ENCODE data around the gene ZNF536.
"Not testable (repeated sequence)": the region's sequence is repeated elsewhere in the genome, so short reads cannot be mapped to it uniquely, and the experiment has no call there.

ZNF536 gene

DNA sequence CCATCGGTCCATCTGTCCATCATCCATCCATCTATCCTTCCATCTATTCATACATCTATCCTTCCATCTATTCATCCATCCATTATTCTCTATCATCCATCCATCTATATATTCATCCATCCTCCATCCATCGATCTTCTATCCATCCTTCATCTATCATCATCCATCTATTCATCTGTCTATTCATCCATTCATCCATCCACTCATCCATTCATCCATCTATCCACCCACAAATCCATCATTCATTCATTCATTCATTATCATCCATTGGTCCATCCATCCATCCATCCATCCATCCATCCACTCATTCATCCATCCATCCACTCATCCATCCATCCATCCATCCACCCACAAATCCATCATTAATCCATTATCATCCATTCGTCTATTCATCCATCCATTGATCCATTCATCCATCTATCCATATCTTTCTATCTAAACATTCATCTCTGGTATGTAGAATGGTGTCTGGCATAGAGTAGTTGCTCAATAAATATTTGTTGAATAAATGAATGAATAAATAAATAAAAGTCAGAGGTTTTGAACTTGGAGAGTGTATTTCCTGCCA, 36.6 kb downstream of the ZNF536 start:
- in situ Hi-C loops (cut with MboI; ENCODE audit: low sequenced_read_pairs, unreplicated experiment): no loop called here
- no peak for DNase-seq (ENCODE audit: low spot score)
- TF ChIP-seq CTCF (IDR thresholded peaks at IDR 0.05; ENCODE audit: borderline replicate concordance, control extremely low read depth, extremely low read depth, insufficient read depth, missing control alignments): no peak

DNA sequence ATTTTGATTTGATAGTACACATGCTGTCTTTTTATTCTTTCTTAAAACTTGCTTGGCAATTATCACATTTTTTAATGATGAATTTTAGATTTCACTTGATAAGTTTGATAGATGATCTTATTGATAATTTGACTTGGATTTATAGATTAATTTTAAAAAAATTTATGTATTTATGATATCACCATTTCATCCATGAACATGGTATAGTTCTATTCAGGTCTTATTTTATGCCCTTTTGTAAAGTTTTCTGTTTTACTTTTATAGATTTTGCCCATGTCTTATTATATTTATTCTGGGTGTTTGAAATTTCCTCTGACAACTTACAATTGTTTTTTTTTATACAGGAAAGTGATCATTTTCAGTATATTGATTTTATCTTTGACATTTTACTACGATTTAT, 39.5 kb downstream of the ZNF536 start:
- DNase-seq (ENCODE audit: low spot score): no peak
- in situ Hi-C loops (cut with MboI; ENCODE audit: low sequenced_read_pairs, unreplicated experiment): no loop called here
- no peak for TF ChIP-seq CTCF (IDR thresholded peaks at IDR 0.05; ENCODE audit: borderline replicate concordance, control extremely low read depth, extremely low read depth, insufficient read depth, missing control alignments)

DNA sequence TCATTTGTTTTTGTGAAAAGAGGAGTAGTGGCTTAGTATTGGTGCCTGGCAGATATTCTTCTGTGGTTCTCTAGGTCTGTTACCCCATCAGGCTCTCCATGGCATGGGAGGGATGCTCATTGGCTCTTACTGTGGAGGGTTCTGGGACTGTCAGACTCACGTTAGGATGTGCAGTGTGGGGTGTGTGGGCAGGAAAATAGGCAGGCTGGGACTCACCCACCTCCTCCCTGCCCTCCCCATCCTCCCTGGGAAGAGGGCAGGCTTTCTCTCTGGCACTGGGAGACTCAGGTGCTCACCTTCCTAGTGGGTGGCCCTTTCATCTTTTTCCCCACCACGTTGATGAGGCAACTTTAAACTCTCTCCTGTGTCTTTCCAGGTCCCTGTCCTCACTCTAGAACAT, 44.2 kb downstream of the ZNF536 start:
- in situ Hi-C loops (cut with MboI; ENCODE audit: low sequenced_read_pairs, unreplicated experiment): no loop called here
- no peak for DNase-seq (ENCODE audit: low spot score)

GRCh38 chr19:30417166-30417565, 45.0 kb downstream of the ZNF536 start:
- DNase-seq (ENCODE audit: low spot score): not testable (repeated sequence)

More for the DNA sequence above, 44.2 kb downstream of the ZNF536 start:
- TF ChIP-seq CTCF (IDR thresholded peaks at IDR 0.05; ENCODE audit: borderline replicate concordance, control extremely low read depth, extremely low read depth, insufficient read depth, missing control alignments): no peak

DNA sequence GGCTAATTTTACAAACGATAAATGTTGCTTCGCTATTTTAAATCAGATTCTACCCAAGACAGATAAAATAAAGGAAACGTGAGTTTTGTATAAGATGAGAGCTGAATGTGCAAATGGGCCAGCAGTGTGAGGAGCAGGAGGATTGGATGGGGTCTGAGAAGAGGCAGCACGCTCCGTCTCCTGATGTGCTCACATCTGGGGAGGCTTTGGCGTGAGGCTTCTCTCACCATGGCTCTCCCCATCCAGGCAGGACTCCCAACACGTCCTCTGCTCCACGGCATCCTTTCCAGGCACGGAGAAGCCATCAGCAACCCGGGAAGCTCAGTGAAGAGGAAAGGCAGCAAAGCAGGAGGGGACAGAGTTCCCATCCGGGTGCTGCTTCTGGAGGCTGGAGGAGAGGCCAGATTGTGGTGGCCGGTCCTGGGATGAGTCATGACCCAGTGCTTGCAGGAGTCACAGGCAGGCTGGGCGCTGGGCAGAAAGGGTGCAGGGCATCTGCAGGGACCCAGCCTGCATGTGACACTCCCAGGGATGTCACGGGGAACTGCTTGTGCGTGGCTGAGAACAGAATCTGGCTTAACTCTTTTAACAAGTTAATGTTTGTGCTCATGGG, 47.5 kb downstream of the ZNF536 start:
- no peak for DNase-seq (ENCODE audit: low spot score)
- in situ Hi-C loops (cut with MboI; ENCODE audit: low sequenced_read_pairs, unreplicated experiment): no loop called here
- no peak for TF ChIP-seq CTCF (IDR thresholded peaks at IDR 0.05; ENCODE audit: borderline replicate concordance, control extremely low read depth, extremely low read depth, insufficient read depth, missing control alignments)

More at GRCh38 chr19:30417166-30417565, 45.0 kb downstream of the ZNF536 start:
- in situ Hi-C loops (cut with MboI; ENCODE audit: low sequenced_read_pairs, unreplicated experiment): not testable (repeated sequence)

- TF ChIP-seq CTCF (IDR thresholded peaks at IDR 0.05; ENCODE audit: borderline replicate concordance, control extremely low read depth, extremely low read depth, insufficient read depth, missing control alignments): no peak
These were observed 48.1 kb downstream of the ZNF536 start for GRCh38 chr19:30420316-30420715.

DNA sequence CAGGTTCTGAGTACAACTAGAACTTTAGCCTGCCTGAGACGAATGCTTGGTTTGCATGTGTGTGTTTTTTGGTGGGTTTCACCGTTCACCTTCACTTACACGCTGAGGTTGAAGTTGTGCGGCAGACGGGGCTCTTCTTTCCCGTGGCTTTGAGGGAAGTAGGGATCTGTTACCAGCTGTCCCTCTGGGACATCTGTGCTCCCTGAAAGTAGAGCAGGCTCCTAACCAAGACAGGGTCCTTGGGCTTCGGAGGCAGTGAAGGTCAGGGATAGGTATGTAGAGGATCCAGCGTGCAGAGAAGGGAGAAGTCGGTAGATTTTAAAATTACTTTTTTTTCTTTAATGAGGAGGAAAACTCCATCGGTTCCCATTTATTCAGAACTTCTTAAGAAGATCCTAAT, 48.7 kb downstream of the ZNF536 start:
- no peak for TF ChIP-seq CTCF (IDR thresholded peaks at IDR 0.05; ENCODE audit: borderline replicate concordance, control extremely low read depth, extremely low read depth, insufficient read depth, missing control alignments)
- in situ Hi-C loops (cut with MboI; ENCODE audit: low sequenced_read_pairs, unreplicated experiment): no loop called here
- no peak for DNase-seq (ENCODE audit: low spot score)

More at GRCh38 chr19:30420316-30420715, 48.1 kb downstream of the ZNF536 start:
- in situ Hi-C loops (cut with MboI; ENCODE audit: low sequenced_read_pairs, unreplicated experiment): no loop called here
- DNase-seq (ENCODE audit: low spot score): no peak
